ENCODE results near the gene RAB11A.

- no peak for TF ChIP-seq CTCF (conservative IDR thresholded peaks at IDR 0.05; ENCODE audit: low read length)
- no peak for TF ChIP-seq EZH2phosphoT487 (IDR thresholded peaks at IDR 0.05; ENCODE audit: borderline replicate concordance)
These were observed 4.0 kb downstream of the RAB11A start for GRCh38 chr15:65873256-65873655.
